GM12891 (cell line): ENCODE measurements around the gene CDH13.

Source experiments
- PAX5 ChIP-seq: IDR thresholded peaks from 2 replicates; pipeline ENCODE4 v1.6.1; 2011; ENCODE audit warnings: low read length, moderate library complexity, mild to moderate bottlenecking; ENCODE audit not compliant: insufficient read depth, severe bottlenecking
- POLR2A ChIP-seq: IDR thresholded peaks from 2 replicates; pipeline ENCODE4 v1.6.1; 2011; ENCODE audit warnings: low read depth, low read length, control low read depth
- POLR2AphosphoS5 ChIP-seq: IDR thresholded peaks from 2 replicates; pipeline ENCODE4 v1.6.1; 2011; ENCODE audit warnings: low read depth, low read length, control low read depth
- POU2F2 ChIP-seq: IDR thresholded peaks from 2 replicates; pipeline ENCODE4 v1.6.1; 2011; ENCODE audit warnings: low read depth, mild to moderate bottlenecking, control low read depth, low read length, moderate library complexity
- SPI1 ChIP-seq: IDR thresholded peaks from 2 replicates; pipeline ENCODE4 v1.6.1; 2011; ENCODE audit warnings: low read depth, low read length, control low read depth
- TAF1 ChIP-seq: IDR thresholded peaks from 2 replicates; pipeline ENCODE4 v1.6.1; 2011; ENCODE audit warnings: low read depth, low read length, control low read depth

GRCh38 chr16:82761236-82761635 is 134.5 kb downstream of the CDH13 start:
- TF ChIP-seq POLR2A (no peak), TAF1 (no peak), POLR2AphosphoS5 (no peak), SPI1 (no peak), PAX5 (no peak), POU2F2 (no peak)
